ENCODE measurements around the gene ZFYVE28. TPM values are rescaled to one million over a fixed set of nuclear protein-coding genes. Genes with fewer than 3 reads are reported as not detected.
A peak's percentile ranks its signal among the peaks of the same experiment; 100 is the strongest.

ZFYVE28 gene
- total RNA-seq, 1 donor from 2014 or later = 5.9 TPM

GRCh38 chr4:2334826-2335728, 83.4 kb downstream of the ZFYVE28 start:
- CTCF ChIA-PET = no interaction called here
- H3K27ac Mint-ChIP-seq = no peak overlapping the region
- no peak overlapping the region for H3K4me3 Mint-ChIP-seq
- POLR2A ChIA-PET = interaction anchor here (0.6 kb wide), 1 partner anchor 75 kb away, joined by 5 read pairs; no protein-coding TSS in a partner anchor
- H3K9me3 Mint-ChIP-seq = no peaks in the 10 kb centered on the region
- intact Hi-C loops (cut with micrococcal nuclease) = loop anchor here (5.0 kb wide), 1 partner anchor 73 kb away; the partner anchor contains the start of gene MXD4
- no peak for TF ChIP-seq CTCF (IDR thresholded peaks at IDR 0.05)
- peaks cover 15% of the 10 kb centered on the region for H3K4me1 Mint-ChIP-seq
- DNase-seq (peak; percentile 9), ATAC-seq (ENCODE audit: low read depth) (no peak)
- H3K36me3 Mint-ChIP-seq (ENCODE audit: low read depth) = no peaks in the 10 kb centered on the region
- peaks cover 3% of the 10 kb centered on the region for H3K27me3 Mint-ChIP-seq

GRCh38 chr4:2333916-2334644, 84.4 kb downstream of the ZFYVE28 start:
- ChIA-PET POLR2A (no interaction called here), CTCF (no interaction called here)
- H3K27ac Mint-ChIP-seq = no peak overlapping the region
- DNase-seq (no peak), ATAC-seq (ENCODE audit: low read depth) (no peak)
- intact Hi-C loops (cut with micrococcal nuclease) = loop anchor here (5.0 kb wide), 1 partner anchor 72 kb away; the partner anchor contains the start of gene MXD4
- H3K4me1 Mint-ChIP-seq = peaks cover 15% of the 10 kb centered on the region
- no peaks in the 10 kb centered on the region for H3K36me3 Mint-ChIP-seq (ENCODE audit: low read depth)
- H3K4me3 Mint-ChIP-seq = no peak overlapping the region
- TF ChIP-seq CTCF (IDR thresholded peaks at IDR 0.05) = no peak
- H3K9me3 Mint-ChIP-seq = peaks cover 1% of the 10 kb centered on the region
- H3K27me3 Mint-ChIP-seq = peaks cover 3% of the 10 kb centered on the region

GRCh38 chr4:2333356-2333841, 85.0 kb downstream of the ZFYVE28 start:
- H3K27ac Mint-ChIP-seq = no peak overlapping the region
- DNase-seq = no peak
- H3K4me1 Mint-ChIP-seq = peaks cover 15% of the 10 kb centered on the region
- H3K36me3 Mint-ChIP-seq (ENCODE audit: low read depth) = peaks cover 5% of the 10 kb centered on the region
- peak; percentile 75 for ATAC-seq (ENCODE audit: low read depth)
- POLR2A ChIA-PET = no interaction called here
- H3K27me3 Mint-ChIP-seq = peaks cover 3% of the 10 kb centered on the region
- intact Hi-C loops (cut with micrococcal nuclease) = loop anchor here (5.0 kb wide), 1 partner anchor 71 kb away; the partner anchor contains the start of gene MXD4
- no peak for TF ChIP-seq CTCF (IDR thresholded peaks at IDR 0.05)
- peak overlapping the region; percentile 53 for H3K4me3 Mint-ChIP-seq
- CTCF ChIA-PET = no interaction called here
- H3K9me3 Mint-ChIP-seq = peaks cover 6% of the 10 kb centered on the region

GRCh38 chr4:2332976-2333319, 85.5 kb downstream of the ZFYVE28 start:
- H3K9me3 Mint-ChIP-seq = peaks cover 6% of the 10 kb centered on the region
- POLR2A ChIA-PET = no interaction called here
- intact Hi-C loops (cut with micrococcal nuclease) = loop anchor here (5.0 kb wide), 1 partner anchor 71 kb away; the partner anchor contains the start of gene MXD4
- DNase-seq (no peak), ATAC-seq (ENCODE audit: low read depth) (no peak)
- no peak for TF ChIP-seq CTCF (IDR thresholded peaks at IDR 0.05)
- no peak overlapping the region for H3K27ac Mint-ChIP-seq
- no peak overlapping the region for H3K4me3 Mint-ChIP-seq
- H3K36me3 Mint-ChIP-seq (ENCODE audit: low read depth) = peaks cover 7% of the 10 kb centered on the region
- peaks cover 3% of the 10 kb centered on the region for H3K27me3 Mint-ChIP-seq
- peaks cover 15% of the 10 kb centered on the region for H3K4me1 Mint-ChIP-seq
- CTCF ChIA-PET = no interaction called here

Measured in activated B cell treated with CpG ODN at 0.5 μM for 24 hours (primary cell).